Stimulated activated CD8-positive, alpha-beta memory T cell treated with anti-CD3 and anti-CD28 coated beads, Interleukin-4, amount 100 ng/mL, for 1 hour (primary cell): ENCODE data around the gene SLC25A34.

ENCODE experiments used
- DNase-seq, 2 donors: peaks; one replicate each; pipeline ENCODE4 v3.0.0-alpha.2; 2020; ENCODE audit warnings: low read depth in 2 of 2, low spot score in 1 of 2

SLC25A34 gene

DNA sequence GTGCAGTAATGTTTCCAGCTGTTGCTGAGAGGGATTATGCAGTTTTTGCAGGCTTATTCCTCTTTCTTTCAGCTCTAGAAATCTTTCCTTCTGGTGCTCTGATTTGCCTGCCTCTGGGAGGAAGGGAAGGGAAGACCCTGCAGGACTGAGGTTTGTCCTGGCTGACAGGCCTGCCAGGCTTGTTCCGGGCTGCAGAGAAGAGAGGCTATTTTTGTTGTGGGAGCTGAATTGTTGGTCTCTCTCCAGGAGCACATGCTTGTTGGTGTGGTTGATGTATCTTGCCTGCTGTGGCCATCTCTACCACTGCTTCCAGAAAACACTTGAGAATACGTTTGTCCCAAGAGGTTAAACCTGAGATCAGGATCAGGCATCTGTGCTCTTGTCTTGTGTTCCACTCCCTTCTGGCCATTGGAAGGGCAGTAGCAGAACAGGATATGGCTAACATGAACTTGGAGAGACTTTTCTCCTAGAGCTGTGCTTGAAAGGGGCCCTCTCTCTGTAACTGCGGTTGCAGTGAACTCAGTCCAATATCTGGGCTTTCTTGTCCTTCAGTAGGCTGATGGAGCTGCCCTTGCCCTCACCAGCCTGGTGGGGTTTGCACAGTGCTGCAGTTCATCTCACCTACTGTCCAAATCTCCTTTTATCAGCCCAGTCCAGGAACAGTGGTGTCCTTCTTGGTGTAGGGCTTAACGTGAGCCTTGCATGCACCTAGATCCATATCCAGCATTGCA lies 21.5 kb upstream of the SLC25A34 start:
- DNase-seq: no peak

DNA sequence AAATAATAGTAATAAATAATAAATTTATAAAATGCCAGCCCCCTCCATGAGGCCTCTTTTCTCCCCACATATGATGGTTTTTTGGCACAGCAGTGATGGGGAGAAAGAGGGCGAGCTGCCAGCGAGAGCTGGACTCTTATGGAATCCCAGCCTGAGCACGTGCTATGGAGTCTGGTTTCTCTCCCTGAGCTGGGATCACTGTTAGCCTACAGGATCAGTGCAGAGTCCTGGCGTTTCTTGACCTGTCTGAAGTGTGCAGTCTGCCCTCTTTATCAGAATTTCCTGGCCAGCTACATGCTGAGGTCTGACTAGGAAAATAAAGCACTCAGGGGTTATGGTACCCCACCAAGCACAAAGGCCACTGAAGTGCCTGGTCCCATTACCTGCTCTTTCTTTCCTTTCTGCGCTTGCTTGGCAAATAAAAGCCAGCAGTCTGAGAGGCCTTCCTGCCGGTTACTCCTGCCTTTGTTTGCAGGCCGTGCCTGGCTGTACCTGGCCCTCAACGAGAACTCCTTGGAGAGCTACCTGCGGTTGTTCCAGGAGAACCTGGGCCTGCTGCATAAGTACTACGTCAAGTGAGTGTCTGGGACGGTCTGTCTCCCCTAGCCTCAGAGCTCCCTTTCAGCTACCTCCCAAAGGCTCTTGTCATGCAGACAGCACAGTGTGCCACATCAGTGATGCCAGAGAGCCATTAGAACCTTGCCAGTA lies 18.5 kb upstream of the SLC25A34 start:
- no peak for DNase-seq

DNA sequence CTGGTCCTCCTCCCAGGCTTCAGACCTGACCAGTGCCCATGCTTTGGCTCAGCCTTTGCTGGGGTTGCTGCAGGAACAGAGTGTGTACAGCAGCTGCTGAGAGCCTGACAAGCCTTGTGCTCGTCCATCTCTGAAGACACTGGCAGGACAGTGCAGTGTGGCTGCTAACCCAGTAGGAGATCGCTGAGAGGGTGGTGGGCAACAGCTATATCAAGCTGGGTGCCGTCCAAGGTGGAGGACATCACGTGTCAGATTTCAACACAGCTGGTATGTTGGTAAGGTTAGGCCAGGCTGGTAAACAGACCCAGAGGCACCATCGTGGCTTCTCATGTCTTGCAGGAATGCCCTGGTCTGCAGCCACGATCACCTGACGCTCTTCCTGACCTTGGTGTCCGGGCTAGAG lies 17.9 kb upstream of the SLC25A34 start:
- DNase-seq: no peak

- no peak for DNase-seq
These were observed 16.5 kb upstream of the SLC25A34 start for GRCh38 chr1:15719381-15720120.

GRCh38 chr1:15720861-15721260 lies 15.2 kb upstream of the SLC25A34 start:
- DNase-seq: no peak

DNA sequence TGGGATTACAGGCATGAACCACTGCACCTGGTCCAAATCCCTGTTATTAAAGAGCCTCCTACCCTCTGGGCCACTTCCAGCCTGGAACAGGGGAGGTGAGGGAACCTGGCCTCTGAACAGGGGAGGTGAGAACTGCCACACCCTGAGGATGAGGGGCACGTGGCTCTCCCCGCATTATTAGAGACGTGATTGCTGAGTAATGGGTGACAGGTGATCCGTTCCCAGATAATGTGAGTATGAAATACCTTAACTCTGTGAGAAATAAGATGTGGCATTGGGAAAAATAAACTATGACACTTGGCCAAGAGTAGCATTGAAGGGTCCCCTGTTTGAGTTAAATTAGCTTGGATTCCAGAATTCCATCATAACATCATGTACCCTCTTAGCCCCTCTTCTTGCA lies 13.6 kb upstream of the SLC25A34 start:
- DNase-seq: no peak

DNA sequence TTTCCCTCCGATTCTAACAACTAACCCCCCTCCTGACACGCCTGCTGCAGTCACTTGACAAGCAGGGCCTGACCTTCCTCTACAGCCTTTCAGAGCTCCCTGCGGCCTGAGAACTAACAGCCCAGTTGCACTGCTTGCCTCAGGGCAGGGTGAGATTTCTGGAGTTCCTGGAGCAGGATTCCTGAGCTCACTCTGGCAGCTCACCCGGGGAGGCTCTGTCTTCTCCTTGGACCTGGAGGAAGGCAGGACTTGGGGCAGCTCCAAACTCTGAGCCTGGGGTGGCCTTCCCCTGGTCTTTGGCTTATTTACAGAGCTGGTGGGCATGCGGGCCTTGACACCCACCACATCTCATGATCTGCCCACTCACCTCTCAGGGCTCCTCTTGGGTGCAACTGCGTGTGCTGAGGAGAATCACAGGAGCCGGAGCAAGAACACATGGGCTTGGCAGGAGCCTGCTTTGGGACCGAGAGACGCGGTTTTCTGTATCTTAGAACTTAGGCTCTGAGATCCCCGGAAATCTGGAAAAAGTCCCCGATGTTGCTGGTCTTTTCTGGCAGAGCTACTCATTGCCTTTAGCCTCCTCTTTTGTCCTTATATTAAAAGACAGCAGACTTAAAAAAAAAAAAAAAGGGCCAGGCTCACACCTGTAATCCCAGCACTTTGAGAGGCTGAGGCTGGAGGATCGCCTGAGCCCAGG lies 13.1 kb upstream of the SLC25A34 start:
- no peak for DNase-seq

GRCh38 chr1:15723631-15724246 lies 12.3 kb upstream of the SLC25A34 start:
- no peak for DNase-seq

- DNase-seq: no peak
These were observed 10.8 kb upstream of the SLC25A34 start for GRCh38 chr1:15724949-15725880.

- no peak for DNase-seq
These were observed 9.6 kb upstream of the SLC25A34 start for GRCh38 chr1:15726508-15726907.

- DNase-seq: no peak
These were observed 9.0 kb upstream of the SLC25A34 start for GRCh38 chr1:15727021-15727420.

- DNase-seq: no peak
These were observed 8.6 kb upstream of the SLC25A34 start for GRCh38 chr1:15727424-15727823.

DNA sequence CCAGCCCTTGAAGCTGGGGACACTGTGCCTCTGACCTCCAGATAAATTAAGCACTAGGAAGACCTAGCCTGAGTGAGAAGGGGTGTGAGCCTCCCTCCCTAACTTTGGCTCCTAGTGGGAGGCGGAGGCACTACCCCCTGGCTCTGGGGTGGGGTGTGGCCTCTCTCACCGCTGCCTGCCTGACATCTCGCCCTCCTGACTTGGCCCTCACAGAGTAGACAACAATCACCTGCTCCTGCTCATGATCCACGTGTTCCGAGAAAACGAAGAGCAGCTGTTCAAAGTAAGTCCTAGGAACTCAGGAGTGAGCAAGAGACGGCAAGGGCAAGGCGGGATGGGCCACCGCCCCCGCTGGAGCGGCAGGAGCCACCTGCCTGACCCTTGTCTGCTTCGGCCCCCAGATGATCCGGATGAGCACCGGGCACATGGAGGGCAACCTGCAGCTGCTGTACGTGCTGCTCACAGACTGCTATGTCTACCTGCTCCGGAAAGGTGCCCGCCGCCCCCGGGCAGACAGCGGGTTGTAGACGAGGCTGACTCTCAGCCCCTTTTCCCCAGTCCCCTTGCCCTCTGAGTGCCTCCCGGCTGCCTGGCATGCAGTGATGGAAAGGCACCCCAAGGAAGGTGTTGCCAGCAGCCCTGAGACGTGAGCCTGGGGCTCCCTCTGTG lies 8.1 kb upstream of the SLC25A34 start:
- no peak for DNase-seq

DNA sequence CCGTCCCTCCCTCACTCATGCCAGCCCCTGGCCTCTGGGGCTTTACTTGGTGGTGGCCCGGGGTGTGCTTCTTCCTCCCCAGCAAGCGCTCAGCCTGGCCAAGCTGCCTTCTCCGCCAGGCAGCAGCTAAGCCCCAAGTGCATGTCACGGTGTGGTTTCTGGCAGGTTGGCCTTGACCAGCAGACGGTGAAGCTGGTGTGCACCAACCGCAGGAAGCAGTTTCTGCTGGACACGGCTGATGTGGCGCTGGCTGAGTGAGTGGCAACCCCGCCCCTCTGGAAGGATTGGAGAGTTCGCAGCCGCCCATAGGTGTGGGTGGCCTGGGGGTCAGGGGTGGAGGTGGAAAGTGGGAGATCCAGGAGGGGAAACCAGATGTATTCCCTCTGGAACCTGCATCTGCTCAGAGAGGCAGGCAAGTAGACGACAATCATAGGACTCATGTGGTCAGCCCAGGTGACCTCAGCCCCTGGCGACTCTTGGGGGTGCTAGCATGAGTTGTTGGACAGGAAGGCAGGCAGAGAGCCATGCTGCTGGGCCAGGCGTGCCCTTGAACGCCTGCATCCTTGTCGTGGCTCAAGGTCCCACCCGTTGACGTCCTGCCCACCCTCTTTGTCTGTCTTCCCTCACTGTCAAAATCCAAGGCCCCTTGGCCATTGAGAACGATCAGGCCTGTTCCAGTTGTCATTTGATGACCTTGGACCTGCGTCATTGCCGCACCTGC lies 7.0 kb upstream of the SLC25A34 start:
- no peak for DNase-seq

- DNase-seq: no peak
These were observed 5.6 kb upstream of the SLC25A34 start for GRCh38 chr1:15730423-15730822.

DNA sequence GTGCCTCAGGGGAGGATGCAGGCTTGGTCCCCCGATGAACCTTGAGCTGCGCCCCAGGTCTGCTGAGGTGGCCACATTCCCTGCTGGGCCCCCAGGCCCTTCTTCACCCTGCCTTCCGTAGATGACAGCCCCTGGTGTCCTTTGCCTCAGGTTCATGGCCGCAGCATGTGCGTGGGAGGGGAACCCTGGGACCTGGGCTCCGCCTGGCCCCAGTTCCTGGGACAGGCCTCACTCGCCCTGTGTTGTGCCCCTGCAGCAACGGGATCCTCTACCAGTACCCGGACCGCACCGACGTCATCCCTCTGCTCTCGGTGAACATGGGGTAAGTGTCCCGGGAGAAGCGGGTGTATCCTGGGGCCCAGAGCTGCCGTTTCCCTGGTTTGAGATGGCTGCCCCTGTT lies 5.1 kb upstream of the SLC25A34 start:
- DNase-seq: no peak

DNA sequence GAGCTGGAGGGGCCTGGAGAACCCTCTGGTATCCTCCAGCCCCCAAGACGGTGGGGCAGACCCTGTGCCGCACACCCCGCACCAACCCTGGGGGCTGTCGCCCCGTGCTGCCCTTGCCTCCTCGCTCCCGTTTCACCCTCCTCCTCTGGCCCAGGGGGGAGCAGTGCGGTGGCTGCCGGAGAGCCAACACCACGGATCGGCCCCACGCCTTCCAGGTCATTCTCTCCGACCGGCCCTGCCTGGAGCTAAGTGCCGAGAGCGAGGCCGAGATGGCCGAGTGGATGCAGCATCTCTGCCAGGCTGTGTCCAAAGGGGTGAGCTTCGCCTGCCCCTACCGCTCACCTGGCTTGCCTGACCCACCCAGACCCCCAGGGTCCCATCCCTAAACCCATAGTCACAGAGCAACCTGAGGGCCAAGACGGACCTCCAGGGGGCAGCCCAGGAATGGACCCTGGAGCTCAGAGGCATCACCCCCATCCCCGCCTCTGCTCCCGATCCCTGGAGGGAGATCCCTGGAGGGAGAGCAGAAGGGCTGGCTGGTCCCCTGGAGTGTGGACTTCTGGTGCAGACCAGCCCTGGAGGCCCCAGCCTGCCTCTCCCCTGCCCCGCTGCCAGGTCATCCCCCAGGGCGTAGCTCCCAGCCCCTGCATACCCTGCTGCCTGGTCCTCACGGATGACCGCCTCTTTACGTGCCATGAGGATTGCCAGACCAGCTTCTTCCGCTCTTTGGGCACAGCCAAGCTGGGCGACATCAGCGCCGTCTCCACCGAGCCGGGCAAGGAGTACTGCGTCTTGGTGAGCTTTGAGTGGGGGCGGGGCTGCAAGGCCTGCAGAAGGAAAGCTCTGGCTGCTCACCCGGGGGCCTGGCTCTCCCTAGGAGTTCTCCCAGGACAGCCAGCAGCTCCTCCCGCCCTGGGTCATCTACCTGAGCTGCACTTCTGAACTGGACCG lies 4.0 kb upstream of the SLC25A34 start:
- DNase-seq: no peak

GRCh38 chr1:15732686-15733081 lies 3.4 kb upstream of the SLC25A34 start:
- DNase-seq: no peak
